HG02885 (cell line): Measurements from ENCODE around the gene ARMC5.
A peak's percentile ranks its signal among the peaks of the same experiment; 100 is the strongest.
"Not testable (repeated sequence)": the region's sequence is repeated elsewhere in the genome, so short reads cannot be mapped to it uniquely, and the experiment has no call there.

ENCODE experiments used
- ATAC-seq: cut with Tn5 transposase; IDR thresholded peaks from one replicate; pipeline ENCODE4 v1.9.1; 2021; ENCODE audit warnings: mild to moderate bottlenecking; ENCODE audit not compliant: unreplicated experiment, poor library complexity

ARMC5 gene

DNA sequence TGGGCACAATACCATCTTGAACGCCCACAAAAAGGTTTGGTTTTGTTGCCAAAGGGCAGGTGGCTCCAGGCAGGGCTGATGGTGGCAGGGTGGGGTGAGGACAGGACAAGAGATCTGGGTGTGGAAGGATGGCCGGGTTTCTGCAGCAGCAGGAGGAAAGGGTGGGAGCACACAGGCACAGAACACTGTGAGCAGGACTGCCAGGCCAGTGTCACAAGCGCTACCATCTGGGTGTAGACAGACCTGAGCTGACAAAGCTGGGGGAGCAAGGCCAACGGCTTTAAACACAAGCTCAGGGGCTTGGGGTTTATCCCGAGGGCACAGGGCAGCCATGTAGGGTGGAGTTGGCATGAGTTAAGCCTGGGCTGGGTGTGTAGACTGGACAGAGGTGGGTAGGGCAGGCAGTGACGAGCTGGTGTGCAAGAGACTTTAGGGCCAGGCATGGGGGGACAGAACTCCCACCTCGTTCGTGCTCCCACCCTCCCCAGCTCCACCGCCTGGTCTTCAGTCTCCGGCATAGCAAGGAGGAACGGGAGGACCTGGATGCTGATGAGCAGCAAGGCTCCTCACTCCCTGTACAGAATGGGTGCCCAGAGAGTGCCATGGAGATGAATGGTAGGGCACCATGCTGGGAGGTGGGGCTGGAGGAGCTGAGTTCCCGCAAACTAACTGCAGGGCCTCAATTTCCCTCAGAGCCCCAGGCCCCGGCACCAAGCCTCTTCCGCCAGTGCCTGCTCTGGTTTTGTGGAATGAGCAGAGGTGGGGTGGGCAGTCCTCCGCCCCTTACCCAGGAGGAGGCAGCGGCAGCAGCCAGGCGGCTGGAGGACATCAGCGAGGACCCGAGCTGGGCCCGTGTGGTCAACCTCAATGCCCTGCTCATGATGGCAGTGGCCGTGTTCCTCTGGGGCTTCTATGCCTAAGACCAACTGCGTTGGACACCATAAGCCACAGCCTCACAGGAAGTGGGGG, 30.6 kb downstream of the ARMC5 start:
- ATAC-seq, result no peak

DNA sequence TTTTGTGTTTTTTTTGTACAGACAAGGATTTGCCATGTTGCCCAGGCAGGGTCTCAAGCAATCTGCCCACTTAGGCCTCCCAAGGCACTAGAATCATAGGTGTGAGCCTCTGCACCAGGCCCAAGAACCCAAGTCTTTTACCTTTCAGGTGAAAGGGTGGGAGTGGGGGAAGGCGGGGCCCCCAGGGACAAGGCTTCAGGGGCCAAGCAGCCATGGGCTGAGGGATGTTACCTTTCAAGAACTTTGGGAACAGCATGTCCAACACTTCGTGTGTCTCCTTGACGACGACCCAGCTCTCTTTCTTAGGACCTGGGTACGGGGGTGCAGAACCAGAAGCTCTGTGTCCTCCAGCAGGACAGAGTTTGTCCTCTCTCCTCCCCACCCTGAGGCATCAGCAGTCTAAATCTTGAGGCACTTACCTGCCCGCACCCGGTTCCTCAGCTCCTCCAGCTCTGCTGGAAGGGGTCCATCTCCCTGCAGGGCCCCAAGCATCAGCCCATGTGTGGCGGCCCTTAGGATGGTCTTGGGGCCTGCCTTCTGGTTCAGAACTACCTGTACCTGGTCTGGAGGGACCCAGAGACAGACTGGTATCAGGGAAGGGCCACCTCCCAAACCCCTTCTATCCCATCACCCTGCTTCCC, 32.6 kb downstream of the ARMC5 start:
- ATAC-seq, result no peak

DNA sequence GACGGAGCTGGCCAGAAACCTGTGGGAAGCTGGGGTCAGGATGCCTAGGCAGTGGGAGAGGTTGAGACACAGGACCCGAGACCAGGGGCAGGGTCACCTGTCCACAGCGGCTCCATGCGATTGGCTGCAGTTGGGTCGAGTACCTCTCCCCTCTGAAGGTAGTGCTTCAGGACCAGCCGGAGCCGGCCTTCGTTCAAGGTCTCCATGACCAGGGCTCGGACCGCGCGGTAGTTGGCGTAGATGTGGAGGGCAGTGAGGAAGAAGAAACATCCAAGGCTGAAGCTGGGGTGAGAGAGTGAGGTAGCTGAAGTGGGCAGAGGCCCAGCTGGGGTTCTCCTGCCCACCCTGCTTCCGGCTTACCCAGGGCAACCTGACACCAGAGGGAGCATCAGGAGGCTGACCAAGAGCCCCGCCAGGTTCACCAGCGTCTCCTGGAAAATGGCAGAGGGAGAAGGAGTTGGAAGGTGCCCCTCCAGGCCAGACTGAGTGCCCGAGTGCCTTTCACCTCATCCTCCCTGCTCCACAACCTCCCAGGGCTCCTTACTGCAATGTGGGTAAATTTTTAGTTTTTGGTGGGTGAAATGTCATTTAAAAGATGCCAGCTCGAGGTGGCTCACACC, 34.3 kb downstream of the ARMC5 start:
- ATAC-seq, result no peak

DNA sequence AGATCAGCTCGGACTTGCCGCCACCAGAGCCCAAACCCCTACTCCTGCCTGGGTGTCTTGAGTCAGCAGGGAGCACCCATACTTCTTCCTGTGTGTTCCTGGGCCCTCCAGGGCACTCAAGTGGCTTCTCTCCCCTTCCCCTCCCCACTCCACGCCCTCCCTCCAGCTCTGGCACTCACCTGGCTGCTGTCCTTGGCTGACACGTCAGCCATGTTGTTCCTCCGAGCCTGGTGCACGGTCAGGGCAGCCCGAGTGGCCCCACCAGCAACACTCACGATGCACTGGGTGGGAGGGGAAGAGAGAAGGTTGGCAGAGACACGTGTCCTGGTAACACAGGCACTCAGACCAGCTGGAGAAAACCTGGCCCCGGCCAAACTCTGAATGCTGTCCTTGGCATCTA, 37.4 kb downstream of the ARMC5 start:
- no peak for ATAC-seq

DNA sequence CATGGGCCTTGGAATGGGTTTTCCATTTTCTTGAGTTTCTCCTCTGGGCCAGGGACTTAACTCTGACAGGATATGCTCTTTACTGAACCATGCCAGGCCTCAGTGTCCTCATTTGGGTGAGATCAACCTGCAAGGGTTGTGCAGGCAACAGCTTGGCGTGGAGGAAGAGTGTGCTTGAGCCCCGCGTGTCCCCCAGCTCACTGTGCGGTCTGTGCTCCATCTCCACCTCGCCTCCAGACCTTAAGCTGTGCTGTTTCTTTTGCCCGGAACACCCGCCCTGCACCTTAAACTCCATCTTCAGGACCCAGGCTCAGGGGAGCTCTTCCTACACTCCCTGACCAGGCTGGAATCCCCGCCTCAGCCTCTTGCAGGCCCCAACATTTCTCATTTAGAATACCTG, 39.2 kb downstream of the ARMC5 start:
- ATAC-seq, result no peak

DNA sequence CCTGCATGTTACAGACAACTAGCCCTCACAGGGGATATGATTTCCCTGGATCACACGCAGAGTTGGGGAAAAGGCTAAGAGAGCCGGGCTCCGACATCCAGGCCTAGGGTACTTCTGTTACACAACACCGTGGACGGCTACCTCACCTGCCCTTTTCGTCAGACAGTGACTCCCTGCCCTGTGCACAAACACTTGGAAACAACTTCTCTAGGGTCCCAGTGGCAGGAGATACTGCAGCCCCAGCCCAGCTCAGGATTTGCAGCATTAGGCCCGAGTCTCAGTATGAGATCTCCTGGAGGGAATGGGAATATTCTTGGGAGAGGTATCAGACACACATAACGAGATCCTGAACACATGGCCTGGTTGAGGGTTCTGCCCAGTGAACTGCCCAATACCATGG, 40.6 kb downstream of the ARMC5 start:
- no peak for ATAC-seq

DNA sequence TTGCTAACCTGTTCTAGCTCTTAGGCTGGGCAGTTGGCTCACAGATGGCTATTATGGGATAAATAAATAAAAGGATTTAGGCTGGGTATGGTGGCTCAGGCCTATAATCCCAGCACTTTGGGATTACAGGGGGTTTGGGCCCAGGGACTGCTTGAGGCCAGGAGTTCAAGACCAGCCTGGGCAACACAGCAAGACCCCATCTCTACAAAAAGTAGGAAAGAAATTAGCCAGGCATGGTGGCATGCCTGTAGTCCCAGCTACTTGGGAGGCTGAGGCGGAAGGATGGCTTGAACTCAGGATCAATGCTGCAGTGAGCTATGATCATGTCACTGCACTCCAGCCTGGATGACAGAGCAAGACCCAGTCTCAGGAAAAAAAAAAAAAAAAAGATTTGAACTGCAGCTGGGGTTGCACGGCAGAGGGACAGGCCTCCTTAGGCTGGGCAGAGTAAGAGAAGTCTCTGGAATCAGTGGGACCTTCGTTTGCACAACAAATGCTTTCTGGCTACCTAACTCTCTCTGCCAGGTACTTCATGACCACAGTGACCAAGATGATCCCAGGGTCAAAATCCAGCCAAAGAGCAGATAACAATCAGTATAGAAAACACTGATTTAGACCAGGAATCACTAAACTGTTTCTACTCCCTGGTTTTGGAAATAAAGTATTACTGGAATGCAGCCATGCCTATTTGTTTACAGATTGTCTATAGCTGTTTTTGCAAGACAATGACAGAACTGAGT, 42.1 kb downstream of the ARMC5 start:
- ATAC-seq, result no peak

DNA sequence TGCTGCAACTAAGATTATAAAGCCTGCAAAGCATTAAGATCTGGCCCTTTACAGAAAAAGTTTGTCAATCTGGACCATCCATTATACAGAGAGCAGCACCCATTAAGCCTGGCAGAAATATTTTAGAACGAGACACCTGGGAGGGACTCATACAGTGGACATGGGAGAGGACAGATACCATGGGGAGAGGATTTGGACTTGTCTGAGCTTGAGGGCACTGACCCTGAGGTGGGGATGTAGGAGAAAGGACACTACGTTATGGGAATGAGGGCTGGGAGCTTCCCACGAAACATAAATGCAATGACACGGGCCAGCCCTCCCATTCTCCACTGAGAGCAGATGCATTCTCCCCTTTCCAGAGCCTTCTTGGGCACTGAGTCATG, 42.7 kb downstream of the ARMC5 start:
- ATAC-seq, result no peak

DNA sequence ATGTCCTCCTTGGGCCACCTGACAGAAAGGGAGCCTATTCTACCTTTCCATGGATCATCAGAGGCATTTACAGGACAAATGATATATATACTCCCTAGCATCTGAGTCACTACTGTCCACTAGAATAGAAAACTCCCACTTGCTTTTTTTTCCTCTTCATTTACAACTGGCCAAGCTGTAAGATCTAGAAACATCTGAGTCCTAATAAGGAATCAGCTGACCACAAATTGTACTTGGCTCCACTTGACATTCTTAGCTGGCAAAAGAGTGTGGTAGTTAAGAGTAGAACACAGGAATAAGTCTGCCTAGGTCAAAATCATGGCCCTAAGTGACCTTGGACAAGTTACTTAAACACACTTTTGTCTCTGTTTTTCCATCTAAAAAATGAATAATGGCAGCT, 43.7 kb downstream of the ARMC5 start:
- no peak for ATAC-seq

DNA sequence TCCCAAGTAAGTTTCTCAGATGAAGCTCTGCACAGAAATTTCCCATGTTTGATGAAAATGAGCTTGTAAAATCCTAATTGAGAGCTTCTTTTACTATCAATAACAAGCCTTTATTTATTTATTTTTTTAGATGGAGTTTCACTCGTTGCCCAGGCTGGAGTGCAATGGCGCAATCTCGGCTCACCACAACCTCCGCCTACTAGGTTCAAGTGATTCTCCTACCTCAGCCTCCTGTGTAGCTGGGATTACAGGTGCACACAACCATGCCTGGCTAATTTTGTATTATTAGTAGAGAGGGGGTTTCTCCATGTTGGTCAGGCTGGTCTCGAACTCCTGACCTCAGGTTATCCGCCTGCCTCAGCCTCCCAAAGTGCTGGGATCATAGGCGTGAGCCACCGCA, 44.3 kb downstream of the ARMC5 start:
- not testable (repeated sequence) for ATAC-seq

DNA sequence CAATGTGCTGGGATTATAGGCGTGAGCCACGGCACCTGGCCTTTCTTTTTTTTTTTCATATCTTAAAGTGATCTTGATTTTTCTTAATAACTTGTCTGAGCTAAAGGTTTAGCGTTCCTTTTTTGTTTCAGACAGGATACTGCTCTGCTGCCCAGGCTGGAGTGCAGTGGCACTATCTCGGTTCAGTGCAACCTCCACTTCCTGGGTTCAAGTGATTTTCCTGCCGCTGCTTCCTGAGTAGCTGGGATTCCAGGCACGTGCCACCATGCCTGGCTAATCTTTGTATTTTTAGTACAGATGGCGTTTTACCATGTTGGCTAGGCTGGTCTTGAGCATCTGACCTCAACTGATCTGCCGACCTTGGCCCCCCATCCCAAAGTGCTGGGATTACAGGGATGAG, 44.9 kb downstream of the ARMC5 start:
- ATAC-seq, result no peak

DNA sequence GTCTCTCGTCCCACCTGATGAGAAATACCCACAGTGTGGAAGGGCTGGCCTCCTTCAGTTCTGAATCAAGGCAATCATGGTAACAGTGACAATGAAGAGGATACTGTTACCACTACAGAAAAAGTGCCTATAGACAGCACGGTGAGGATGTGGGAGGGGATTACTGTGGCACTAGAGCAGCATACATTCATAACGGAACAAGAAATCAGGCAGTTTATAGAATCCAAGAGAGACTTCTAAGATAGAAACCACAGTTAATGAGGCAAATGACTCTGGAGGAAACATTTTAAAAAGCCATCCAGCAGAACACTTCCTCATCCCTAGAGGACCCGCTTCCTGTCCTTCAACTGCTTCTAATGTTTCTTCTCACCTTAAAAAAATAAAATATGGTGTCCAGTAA, 46.2 kb downstream of the ARMC5 start:
- ATAC-seq, result peak; percentile 60

DNA sequence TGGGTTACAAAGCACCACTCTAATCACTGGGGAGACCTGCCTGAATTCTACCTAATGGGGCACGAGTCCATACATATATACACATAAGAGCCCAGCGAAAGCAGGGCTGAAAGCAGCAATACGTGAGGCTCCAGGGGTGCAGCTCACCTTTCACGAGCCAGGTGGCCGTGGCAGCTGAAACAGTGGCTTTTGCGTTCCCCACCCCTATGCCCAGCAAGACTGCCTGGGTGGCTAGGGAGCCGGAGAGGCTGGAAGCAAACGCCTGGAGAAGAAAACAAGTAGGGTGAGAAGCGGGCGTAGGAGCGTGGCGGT, 48.3 kb downstream of the ARMC5 start:
- no peak for ATAC-seq

DNA sequence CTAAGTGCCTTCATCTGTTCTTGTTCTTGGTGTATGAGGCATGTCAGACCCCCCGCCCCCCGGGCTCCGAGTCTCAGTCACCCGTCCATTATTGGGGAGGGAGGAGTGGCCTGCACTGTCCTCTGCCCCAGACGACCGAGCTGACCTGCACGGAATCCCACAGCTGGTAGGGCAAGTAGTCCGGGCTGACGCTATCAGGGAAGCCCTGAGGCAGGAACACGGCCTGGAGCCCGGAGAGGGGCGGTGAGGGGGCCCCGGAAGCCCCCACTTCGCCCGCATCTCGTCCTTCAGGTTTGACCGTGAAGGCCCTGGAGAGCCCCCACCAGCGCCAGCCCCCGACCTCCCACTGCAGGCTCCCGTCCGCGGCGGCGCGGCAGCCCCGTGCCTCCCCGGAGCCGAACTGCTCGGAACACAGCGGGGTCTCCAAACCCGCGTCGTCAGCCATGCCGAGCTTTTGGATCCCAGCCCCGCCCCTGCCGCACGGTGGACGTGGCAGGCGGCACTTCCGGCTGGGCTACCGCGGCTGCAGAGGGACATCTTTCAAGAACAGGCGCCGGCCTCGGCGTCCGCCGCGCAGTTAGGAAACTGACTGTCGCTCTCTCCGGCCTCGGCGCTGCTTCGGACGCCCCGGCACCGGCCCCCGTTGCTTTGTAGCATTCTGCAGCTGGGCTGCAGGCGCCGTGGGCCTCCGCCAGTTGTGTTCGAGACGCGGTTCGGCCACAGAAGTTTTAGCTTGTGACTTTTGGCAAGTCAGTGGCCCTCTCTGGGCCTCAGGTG, 48.8 kb downstream of the ARMC5 start, which contains the start of gene RUSF1:
RUSF1 (minus strand) TSS at position 463 of the 777 bp plus-strand sequence; CDS start at position 445, 18 bp downstream.
- peak; percentile 88 for ATAC-seq

DNA sequence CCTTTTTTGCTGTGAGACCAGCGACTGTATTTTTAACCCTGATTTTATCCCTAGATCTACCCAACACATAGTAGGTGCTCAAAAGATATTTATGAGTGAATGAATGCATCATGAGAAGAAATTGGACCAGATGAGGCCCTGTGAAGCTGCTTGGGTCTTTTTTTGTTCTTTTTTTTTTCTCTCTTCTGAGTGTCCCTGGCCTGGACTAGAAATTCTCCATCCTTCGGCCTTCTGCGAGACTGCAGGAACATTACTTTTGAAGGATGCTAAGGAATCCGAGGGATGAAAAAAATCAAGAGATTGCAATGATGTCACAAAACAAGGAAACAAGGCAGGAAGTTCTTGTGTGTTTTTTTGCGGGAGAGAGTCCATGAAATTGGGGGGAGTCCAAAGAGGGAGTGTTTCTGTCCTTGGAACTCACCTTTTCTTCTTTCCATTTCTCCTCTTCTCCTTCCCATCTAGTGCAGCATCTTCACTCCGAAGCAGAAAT, 49.5 kb downstream of the ARMC5 start:
- ATAC-seq, result no peak

DNA sequence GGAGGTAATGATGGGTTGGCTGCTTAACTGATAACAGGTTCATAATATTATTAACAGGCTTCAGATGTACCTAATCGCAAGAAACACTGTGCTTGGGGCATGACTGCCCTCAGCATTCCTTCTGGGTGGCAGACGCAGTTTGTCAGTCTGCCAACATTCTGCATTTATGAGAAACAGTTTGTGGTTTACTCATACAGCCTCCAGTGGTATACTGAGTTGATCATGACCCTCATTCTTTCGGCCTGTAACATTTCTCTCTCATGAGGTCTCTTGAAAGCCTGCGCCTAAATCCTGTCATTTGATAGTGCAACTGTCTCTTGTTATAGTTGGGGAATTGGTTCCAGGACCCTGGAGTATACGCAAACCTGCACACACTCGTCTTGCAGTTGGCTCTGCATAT, 53.8 kb downstream of the ARMC5 start:
- no peak for ATAC-seq

DNA sequence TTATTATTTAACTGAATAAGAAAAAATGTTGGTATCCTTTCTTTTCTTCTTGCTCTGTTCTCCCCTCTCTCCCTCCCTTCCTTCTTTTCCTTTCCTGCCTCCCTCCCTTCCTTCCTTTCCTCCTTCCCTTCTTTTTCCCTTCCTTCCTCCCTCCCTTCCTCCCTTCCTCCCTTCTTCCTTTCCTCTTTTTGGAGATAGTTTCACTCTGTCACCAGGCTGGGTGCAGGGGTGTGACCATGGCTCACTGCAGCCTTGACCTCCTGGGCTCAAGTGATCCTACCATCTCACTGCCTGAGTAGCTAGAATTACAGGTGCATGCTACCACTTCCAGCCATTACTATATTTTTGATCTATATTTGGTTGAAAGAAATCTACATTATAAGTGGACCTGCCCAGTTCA, 54.6 kb downstream of the ARMC5 start:
- no peak for ATAC-seq
